Endometrial microvascular endothelial cells (primary cell): ENCODE results near the gene HK2. TPM values are rescaled to one million over a fixed set of nuclear protein-coding genes. Genes with fewer than 3 reads are reported as not detected.
"Not testable (repeated sequence)": the region's sequence is repeated elsewhere in the genome, so short reads cannot be mapped to it uniquely, and the experiment has no call there.

ENCODE experiments used
- in situ Hi-C: cut with HindIII; loops from 2 replicates; pipeline ENCODE4 v1.10.0; 2017; ENCODE audit warnings: low sequenced_read_pairs, low pct_unique_long_range_greater_than_20kb; ENCODE audit errors: inconsistent ontology term
- total RNA-seq: library from RNA; depleted of rRNA; stranded (reverse); fragments of >200 nt; gene quantifications from one replicate; pipeline ENCODE4 v1.2.3, GENCODE V29; 2015; ENCODE audit errors: inconsistent ontology term

The HK2 gene
- 8.0 TPM for total RNA-seq

GRCh38 chr2:74833418-74834233, at the start of gene HK2:
Gene HK2 (plus strand): TSS chr2:74834127. CDS start chr2:74834581, 454 bp downstream.
- in situ Hi-C loops: no loop called here

GRCh38 chr2:74789271-74789670, 44.7 kb upstream of the HK2 start:
- in situ Hi-C loops: no loop called here

- in situ Hi-C loops: no loop called here
These were observed 41.6 kb upstream of the HK2 start for GRCh38 chr2:74792282-74792681.

- in situ Hi-C loops: not testable (repeated sequence)
These were observed 39.0 kb upstream of the HK2 start for GRCh38 chr2:74794878-74795277.

GRCh38 chr2:74806355-74806839, 27.5 kb upstream of the HK2 start:
- in situ Hi-C loops: no loop called here

DNA sequence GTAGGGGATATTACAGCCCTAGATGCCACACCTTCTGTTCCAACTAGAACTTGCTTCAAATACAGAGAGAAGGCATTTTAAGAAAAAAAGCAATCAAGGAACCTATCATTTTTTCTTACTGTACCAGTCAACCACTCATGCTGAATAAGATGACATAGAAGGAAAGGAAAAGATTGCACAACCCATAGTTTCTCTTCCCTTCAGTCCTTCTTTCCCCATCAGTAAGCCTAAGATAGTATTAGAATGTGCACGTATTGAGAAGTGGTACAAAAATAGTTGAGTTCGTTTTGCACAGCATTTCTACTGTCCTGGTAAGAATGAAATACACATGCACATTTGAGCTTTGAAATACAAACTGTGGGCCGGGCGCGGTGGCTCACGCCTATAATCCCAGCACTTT, 27.0 kb upstream of the HK2 start:
- in situ Hi-C loops: no loop called here

GRCh38 chr2:74812787-74813590, 20.9 kb upstream of the HK2 start:
- in situ Hi-C loops: no loop called here

- in situ Hi-C loops: no loop called here
These were observed 19.8 kb upstream of the HK2 start for GRCh38 chr2:74814102-74814501.

DNA sequence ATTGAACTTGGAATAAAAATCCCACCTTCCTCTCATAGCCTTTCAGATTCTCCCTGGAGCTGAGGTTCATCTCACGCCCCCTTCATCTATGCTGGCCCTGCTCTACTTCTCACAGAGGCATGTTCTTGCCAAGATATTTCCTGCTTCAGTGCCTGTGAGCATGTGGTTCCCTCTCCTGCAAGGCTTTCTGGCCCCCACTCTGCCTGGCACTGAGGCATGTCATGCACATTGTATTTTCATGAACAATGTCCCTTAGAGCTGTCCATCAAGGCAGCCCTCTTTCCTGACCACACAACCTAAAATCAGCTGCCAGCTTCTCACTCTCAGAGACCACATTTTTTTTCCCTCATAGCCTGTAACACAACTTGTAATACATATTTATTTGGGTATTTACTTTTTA, 18.0 kb upstream of the HK2 start:
- in situ Hi-C loops: no loop called here

GRCh38 chr2:74816540-74817303, 17.2 kb upstream of the HK2 start:
- in situ Hi-C loops: no loop called here

DNA sequence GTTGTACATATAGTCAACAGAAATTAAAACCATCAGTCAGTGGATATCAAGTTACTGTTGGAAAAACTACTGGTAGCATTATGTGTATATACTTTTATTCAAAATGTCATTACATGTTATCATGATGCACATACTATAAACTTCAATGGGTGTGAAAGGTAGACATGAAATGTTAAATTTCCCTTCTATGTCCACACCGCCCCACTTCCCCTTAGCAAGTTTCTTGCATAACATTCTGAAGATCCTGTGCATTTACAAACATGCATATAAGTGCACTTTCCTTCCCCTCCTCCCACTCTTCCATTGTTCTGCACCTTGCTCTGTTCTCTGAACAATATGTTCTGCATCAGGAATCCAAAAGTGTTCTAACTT, 16.6 kb upstream of the HK2 start:
- in situ Hi-C loops: no loop called here

GRCh38 chr2:74819702-74820101, 14.2 kb upstream of the HK2 start:
- in situ Hi-C loops: no loop called here

DNA sequence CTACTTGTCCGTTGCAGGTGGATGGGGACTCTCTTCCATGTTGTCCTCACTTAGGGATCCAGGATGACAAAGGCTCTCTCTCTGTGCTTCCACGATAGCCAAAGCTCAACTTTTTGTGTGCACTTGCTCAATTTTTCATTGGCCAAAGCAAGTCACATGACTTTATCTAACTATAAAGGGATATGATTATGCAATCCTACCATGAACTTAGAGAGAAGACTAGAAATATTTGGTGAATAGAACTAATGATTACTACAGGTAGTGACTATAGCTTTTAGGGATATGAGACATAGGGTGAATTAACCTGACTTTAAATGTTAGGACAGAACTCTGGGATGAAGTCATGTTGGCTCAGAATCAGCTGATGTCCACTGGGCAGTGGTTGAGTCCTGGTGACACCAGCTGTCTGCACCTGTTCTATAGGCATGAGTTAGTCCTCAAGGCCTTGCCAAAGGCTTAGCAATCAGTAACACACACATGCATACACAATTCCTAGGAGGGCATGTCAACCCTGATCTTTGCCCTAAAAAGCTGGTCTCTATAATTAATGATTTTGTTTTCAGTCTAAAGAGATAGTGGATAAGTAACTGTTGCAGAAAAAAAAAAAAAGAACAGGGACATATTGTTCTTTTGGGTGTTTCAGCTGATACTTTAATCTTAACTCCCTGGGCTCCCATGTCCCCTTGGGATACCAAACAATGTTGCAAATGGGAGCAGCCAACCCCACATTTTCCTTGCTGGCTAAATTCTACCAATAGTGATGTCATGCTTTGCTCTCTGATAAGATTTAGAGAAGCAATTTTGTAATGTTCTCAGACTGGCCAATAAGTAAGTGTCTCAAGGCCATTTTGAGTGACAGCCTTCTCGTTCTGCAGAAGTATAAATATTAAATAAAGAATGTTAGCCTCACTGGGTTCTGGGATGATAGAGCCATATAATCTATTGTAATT, 12.5 kb upstream of the HK2 start:
- in situ Hi-C loops: no loop called here

DNA sequence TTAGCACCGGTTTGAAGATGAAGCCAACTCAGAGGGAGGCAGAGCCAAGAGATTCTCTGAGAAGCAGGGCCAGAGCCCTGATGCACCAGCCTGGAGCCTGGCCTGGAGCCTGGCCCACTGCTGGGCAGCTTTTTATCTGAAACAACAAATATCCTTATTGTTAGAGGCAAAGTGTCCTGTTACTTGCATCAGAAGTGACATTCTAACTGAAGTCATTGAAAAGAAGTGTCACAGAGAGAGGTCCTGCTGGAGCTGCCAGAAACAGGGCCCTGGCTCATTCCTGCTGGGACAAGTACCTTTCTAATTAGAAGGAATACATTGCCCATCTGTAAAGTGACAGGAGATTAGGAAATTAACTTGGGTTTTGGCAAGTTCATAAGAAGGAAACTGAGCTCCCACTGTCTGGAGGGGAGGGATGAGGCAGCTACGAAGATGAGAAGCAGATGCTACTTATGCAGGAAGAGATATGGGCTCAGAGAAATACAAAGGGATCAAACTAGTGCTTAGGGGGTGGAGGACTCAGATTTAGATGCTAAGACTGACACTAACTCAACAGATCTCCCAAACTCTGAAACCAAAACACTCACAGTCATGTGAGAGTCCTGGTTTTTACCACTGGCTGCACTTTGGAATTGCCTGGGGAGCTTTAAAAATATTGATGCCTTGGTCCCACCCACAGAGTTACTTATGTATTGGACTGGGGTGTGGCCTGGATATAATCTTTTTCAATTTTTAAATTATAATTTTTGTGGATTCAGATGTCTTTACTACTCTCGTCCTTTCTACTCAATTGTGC, 11.0 kb upstream of the HK2 start:
- in situ Hi-C loops: no loop called here

GRCh38 chr2:74824679-74825078, 9.2 kb upstream of the HK2 start:
- in situ Hi-C loops: no loop called here

DNA sequence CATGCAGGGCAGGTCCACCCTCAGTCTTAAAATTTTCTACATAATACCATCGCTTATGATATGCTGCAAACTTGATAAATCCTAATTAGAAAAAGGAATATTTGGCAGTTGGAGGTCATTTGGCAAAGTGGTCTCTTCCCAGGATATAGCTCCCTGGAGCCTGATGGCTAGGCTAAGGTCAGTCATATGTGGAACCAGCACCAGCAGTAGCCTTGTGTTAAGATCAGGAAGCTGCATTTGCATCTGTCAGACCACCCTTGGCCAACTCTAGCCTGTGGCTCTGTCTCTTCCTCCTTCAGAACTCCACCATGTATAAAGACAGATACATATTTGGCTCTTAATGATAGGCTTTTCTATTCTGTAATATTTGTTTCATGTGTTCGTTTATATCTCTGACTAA, 5.4 kb upstream of the HK2 start:
- in situ Hi-C loops: no loop called here

GRCh38 chr2:74831693-74832530, 2.0 kb upstream of the HK2 start:
- in situ Hi-C loops: no loop called here
